ENCODE measurements around the gene FNDC3B.

The FNDC3B gene

DNA sequence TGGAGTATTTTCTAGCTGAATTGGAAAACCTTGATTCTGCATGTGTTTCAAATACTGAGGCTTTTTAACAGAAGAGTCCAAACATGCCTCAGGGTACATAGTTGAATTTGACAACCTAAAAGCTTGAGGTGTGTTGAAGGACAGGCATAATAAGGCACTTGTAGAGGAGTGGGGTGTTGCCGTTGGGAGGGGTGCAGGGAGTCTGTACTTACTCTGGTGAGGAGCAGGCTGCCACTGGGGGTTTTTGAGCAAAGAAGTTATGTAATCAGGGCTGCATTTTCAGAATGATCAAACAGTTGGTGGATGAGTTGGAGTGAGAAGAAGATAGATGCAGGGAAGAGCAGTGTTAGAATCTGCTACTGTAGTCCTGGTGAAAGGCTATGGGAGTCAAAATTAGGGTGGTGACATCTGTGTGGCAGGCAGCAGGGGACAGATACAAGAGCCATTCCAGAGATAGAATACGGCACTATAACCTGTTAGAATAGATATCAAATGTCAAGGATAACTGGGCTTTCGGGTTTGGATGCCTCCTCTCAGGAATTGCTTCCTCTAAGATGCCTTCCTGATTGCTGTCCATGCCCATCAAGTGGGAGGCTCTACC lies 247.3 kb downstream of the FNDC3B start:
- DNase-seq (ENCODE audit: low spot score): peak; percentile 31

DNA sequence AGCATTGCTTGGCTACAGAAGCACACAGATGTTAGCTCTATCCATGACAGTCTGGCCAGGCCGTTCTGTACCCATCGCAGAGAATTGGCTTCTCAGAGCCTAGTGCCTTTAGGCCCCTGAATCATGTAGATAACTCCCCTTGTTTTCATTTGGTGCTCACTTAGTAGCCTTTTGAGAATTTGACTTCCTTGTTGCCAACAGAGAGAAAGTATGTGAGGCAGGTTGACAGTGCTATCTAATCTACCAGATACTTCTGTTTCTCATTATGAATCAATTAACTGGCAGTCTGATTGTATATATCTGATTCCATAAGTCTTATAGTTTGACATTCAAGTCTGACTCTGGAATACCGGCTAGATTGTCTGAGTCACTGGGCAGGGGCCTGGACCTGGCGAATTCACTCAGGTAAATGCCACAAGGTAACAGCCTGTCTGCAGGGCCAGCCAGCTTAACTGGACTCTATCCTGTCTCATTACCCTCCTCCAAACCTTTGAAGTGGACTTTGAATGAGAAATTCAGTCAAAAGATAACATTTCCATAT lies 248.6 kb downstream of the FNDC3B start:
- peak; percentile 14 for DNase-seq (ENCODE audit: low spot score)

DNA sequence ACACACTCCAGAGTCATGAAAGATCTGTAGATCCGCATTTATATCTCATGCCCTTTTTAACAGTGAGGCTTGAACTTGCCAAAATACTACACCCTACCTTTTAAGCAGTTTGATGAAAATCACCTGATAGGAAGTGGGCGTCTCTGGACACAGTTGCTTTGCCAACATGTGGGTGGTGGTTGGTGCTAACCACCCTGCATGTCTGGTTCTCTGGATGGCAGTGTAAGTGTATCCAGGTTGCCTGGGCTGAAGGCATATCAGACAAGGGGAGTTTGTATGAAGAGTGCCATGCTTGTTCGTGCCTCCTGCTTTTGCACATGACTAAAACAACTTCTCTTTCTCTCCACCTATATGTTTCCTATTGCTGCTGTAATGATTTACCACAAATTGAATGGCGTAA lies 249.3 kb downstream of the FNDC3B start:
- DNase-seq (ENCODE audit: low spot score): no peak

DNA sequence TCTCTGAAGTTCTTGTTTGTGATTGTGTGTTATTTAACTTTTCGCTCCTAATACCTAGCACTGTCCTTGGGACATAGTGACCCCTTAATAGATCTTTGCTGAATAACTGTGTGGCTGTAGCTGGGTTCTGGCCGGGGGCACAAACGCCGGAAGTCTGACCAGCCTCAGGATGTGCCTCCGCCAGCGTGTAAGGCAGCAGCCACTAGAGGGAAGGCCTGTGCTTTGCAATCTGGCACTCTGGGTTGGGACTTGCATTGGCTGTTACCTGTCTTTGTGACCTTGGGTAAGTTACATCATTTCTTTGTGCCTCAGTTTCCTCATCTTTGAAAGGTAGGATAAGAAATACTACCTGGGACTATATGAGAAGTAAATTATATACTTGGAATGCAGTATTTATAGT lies 250.2 kb downstream of the FNDC3B start:
- peak; percentile 28 for DNase-seq (ENCODE audit: low spot score)

DNA sequence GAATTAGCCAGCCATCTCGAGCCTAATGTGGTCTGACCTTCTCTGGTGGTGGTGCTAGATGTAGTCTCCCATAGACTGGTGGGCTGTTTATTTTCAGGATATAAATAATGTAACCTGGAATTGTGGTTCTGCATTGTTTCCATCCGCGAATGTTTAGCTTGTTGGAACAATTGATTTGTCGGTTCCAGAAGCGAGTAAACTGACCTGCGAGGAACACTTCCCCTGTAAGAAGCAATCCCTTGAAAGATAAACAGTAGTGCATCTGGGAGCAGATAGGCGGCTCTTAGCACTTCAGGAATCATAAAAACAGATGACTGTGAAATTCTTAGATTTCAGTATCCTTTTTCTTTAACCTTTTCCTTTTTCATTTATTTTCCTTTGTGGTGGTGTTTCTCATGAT lies 251.1 kb downstream of the FNDC3B start:
- DNase-seq (ENCODE audit: low spot score): no peak

DNA sequence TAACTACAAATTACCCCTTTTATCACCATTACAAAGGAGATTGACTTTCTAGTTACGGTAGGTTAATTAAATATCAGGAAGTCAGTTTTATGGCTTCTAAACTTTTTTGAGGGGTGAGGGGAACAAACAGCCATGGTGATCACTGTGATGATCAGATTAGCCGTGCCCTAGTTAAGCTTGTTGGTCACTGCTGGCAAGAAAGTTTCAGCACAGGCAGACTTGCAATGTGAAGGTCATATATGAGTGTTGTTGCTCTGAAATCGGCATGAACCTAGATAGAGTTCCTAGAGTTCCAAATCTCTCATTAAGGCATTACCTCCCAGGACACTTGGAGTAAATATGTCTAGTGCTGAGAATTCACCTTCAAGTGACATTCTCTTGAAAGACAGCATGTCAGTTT lies 252.3 kb downstream of the FNDC3B start:
- DNase-seq (ENCODE audit: low spot score): no peak

DNA sequence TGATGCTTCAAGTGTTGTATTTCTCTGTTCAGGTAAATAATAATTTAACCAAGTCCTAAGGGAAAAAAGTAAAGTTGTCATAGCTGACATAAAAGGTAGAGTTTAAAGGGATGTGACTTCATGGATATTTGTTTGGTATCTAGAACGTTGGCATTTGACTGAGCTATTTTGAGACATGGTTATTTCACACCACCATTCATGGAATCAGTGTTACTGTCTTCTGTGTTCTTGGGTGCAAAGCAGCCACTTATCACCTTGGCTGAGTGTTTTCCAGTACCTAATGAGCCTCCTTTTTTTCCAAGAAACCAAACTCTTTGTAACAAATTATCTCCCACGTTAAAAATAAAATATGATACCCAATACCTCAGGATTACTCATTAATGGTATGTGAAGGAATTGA lies 253.0 kb downstream of the FNDC3B start:
- no peak for DNase-seq (ENCODE audit: low spot score)

DNA sequence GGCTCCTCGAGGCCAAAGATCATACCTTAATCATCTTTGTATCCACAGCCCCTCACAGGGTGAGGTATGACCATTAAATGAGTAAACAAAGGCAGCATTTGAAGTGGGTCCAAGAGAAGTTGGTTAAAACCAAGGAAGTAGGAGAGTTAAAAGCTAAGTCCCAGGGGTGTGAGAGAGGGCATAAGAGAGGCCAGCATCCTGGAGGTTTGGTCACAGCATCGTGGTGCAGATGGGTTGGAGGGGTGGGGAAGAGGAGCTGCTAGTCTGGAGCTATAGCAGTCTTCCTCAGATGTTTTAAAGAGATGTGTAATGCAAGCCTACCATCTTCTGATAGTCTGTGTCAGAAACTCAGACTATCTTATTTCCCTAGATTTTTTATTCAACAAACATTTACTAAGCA lies 253.7 kb downstream of the FNDC3B start:
- DNase-seq (ENCODE audit: low spot score): no peak

DNA sequence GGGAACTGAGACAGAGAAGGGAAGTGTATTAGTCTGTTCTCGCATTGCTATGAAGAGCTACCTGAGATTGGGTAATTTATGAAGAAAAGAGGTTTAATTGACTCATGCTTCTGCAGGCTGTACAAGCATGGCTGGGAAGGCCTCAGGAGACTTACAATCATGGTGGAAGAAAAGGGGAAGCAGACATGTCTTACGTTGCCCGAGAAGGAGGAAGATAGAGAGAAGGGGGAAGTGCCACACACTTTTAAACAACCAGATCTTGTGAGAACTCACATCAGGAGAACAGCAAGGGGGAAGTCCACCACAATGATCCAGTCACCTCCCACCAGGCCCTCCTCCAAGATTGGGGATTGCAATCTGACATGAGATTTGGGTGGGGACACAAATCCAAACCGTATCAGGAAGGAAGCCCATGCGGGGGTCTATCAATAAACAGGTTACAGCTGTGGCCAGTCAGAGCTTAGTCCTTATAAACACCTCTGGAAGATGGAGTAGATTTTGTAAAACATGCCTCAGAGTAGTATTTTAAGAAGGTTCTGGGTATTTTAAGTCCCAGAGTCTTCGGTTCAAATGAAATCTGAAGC lies 254.9 kb downstream of the FNDC3B start:
- DNase-seq (ENCODE audit: low spot score): no peak

DNA sequence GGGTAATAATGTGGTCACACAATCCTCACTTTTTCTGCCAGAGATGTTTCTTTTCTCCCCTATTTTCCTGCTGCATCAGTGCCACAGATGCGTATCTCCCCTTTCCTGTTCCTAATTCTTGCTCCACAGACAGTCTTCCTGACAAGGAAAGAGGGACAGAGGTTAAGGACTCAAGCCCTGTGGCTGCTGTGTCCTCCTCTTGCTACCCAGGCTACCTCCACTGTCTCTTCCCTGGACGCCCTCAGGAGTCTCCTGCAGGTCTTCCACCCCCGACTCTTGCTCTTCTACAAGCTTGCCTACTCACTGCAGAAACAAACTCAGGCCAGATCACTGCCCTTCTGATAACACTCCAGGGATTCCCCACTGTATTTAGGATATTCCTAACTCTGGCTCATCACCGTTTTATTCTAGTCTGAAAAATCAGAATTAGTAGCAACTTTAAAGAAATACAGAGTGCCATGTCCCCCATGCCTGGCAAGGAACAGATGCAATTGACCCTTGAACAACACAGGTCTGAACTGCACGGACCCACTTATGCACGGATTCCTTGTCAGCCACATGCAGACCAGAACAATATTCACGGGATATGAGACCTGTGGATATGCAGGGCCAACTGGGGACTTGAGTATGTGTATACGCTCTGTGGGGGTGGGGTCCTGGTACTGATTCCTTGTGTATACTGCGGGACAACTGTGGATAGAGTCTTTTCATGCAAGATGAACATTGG lies 257.0 kb downstream of the FNDC3B start:
- DNase-seq (ENCODE audit: low spot score): no peak

DNA sequence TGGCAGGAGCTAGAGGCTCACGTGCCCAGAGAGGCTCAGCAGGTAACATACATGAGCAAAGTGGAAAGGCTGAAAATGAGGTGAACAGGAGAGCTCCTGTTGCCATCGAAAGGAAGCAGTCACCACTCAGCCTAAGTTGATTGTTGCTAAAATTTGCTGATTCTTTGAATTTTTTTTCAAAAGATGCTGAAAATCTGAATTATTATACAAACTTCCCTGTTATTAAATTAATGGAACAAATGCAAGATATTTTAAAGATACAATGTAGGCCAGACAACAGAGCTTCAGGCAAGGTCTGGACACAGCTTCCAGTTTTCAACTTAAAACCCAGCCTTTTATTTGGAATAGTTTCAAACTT lies 257.6 kb downstream of the FNDC3B start:
- no peak for DNase-seq (ENCODE audit: low spot score)

DNA sequence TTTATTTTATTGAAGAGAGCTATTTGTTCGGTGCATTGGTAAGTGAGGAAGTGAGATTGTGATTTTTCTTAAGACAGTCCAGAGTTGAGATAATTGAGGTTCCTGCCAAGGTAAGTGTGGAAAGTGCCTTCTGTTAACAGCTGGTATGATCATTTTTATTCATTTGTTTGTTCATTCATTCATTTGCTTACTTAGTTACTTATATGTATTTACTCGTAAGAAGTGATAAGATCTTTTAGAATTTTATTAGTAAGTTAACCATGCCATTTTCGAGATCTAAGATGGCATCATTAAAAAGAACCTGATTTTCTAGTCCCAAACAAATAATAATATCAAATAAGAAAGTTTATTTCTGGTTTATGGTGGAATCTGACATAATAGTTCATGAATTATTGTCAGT lies 258.9 kb downstream of the FNDC3B start:
- no peak for DNase-seq (ENCODE audit: low spot score)

DNA sequence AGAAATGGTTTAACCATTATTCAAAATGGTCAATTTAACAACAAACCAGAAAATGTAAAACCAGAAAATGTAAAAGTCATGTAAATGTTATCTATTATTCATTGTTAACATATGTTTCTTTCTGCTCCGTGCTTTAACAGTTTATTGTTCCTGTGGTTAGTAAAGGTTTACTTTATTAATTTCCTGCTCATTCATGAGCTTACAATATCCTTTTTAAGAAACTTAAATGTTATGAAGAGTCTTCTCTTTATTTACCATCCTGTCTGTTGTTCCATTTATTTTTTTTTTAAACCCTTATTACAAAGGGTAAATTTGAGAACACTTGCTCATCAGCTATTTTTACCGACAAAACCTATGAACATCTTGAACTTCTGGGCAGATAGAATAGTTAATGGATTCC lies 260.8 kb downstream of the FNDC3B start:
- DNase-seq (ENCODE audit: low spot score): no peak

DNA sequence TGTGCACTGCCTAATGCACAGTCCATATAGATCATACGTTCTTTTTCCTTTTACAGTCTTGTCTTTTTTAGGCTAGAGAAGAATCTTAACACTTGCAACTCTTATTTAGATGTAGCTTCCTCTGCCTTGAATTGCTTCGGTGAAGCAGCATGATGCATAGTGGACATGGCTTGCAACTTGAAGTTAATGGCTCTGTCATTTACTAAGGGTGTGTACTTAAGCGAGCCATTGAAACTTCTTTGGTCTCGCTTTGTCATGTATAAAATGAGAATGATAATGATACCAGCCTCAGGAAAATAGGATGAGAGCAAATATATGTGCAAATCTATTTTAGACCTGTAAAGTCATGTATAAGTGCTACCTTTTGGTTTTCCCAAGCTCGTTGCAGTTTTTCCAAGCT lies 261.5 kb downstream of the FNDC3B start:
- DNase-seq (ENCODE audit: low spot score): no peak

DNA sequence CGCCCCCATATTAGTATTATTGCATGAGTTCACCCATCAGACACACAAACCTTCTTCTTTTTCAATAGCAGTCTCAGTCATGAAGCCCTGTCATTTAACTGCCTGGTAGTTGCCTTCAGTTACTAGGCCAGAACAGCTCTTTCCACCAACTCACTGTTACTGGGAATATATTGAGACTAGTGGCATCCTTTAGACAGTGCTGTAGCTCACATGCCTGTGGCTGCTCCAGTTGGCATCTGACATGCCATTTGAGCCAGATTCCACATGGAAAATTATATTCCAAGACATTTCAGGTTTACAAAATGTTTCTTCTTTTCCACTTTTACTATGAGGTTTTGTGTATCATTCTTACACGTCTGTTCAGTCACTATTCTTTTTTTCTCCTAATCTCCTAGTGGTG lies 262.8 kb downstream of the FNDC3B start:
- DNase-seq (ENCODE audit: low spot score): no peak

DNA sequence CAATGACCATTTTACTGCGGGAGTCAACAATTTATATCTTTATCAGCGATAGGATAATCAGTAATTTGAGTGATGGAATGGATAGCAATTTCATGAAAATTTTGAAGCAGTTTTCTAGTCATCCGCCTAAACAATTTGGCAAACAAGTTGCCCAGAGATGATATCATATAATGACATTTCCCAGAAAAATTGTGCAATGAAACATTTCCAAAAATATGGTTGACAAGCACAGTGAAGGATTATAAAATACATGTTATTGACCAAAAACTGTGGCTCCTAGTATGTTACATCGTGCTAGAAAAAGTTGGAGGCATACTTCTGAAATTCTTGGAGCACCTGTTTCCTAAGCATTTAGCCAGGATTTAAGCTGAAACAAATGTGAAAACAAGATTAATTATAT lies 263.8 kb downstream of the FNDC3B start:
- DNase-seq (ENCODE audit: low spot score): no peak

DNA sequence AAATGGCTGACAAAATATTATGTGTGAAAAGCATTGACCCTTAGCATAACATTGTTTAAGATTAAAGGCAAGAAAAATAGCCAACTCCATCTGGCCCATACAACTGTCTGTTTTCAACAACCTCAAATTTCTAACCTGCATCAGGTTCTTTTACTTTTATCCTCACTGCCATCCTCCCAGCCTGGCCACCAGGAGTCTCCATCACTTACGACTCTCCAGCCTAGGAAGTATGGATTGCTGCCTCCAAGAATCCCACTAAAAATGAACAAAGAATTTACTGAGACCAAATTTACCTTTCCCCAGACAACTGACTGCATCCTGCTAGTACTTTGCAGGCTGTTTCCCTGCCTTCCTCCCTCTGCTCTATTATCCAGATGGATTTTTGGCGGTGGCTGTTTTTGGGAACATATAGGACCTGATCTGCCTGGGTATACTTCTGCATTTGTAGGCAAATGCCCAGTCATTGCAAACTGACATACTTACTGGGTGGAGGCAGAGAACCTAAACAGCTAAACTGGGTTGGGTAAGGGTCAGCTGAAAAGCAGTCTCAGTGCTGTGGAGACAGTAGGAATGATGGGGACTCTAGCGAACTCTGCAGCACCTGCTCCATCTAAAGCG lies 264.7 kb downstream of the FNDC3B start:
- DNase-seq (ENCODE audit: low spot score): no peak

DNA sequence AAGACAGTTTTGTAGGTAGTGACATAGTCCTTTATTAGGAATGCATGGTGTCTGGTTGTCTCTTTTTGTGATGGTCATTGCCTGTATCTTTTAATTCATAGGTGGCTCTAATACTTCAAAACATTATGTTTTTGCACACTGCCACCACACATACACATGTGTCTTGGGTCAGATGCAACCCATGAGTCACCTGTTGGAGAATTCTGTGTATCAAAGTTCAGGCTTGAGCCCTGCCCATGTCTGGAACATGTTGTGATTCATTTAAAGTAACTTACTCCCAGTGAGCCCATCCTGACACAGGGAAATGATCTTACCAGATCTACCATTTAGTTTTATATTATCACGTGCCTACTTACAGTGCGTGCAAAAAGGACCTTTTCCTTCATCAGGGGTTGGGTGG lies 266.2 kb downstream of the FNDC3B start:
- DNase-seq (ENCODE audit: low spot score): no peak

DNA sequence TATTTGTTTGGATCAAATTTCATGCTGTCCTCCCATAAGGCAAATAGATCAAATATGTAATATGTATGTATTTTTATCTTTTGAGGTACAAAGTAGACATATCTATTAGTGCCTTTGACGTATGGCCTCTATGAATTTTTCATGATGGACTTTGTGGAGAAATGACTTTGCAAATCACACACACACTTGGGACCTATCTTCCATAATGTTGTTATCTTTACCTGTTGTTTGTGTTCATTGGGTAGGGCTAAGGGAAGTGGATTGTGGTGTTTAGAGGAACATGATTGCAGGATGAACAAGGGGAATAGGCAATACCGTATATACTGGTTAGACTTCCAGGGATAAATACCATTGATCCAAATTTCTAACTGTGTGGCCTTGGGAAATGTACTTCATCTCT lies 266.6 kb downstream of the FNDC3B start:
- DNase-seq (ENCODE audit: low spot score): no peak

DNA sequence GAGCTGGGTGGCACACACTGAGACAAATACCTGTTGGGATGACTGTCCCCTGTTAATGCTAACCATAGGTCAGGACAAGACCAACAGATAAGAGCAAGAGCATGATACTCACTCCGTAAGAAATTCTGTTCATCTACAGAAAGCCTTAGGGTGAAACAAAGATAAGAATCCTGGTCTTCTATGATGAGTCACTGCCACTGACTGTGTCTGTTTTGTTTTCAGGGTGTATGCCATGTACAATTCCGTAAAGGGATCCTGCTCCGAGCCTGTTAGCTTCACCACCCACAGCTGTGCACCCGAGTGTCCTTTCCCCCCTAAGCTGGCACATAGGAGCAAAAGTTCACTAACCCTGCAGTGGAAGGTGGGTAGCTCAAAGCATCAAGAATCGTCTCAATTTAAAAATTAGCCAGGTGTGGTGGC lies 267.8 kb downstream of the FNDC3B start:
- DNase-seq (ENCODE audit: low spot score): no peak

DNA sequence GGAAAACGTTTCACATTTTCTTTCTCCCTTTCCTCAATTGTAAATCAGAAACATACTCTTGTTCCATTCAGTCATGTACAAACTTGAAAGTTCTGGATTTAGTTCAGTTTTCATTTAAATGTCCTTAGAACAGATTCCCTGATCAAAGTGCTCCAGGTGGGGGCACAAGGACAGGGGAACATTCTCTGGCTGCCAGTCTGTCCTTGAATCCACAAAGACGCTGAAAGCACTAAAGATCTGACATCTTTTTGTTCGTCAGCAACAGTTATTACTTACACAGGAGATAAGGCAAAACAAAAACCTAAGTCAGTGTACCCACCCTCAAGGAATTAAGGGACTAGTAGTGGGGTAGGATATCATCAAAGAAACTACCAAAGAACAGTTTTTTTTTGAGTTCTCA lies 269.7 kb downstream of the FNDC3B start:
- DNase-seq (ENCODE audit: low spot score): no peak

DNA sequence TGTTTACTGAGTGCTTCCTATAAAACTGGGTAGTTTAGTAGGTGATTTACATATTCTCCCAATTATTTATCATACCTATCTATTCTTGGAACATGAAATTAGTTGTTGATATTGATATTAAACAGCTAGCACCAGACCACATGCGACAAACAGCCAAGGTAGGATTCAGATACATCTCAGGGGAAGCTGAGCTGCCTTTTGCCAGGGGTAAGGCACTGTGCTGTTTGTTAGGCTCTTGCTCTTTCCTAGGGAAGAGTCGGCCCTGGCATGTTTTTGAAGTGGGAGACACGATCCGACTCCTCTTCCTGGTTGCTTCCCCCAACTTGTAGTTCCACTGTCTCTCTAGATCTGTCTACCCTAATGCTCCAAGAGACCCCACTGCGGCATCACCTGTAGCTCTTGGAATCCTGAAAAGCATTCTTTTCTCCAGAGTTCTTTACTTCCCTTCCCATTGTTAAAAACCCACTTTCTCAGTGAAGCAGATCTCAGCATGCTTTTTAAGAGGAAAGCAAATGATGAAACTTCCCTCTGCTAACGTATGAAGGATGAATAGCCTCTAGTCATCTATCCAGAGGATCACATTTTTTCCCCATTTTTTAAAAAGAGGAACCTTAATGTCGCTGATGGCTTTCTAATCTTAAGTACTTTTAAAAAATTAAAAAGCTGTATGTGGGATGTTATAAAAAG lies 270.5 kb downstream of the FNDC3B start:
- DNase-seq (ENCODE audit: low spot score): no peak

DNA sequence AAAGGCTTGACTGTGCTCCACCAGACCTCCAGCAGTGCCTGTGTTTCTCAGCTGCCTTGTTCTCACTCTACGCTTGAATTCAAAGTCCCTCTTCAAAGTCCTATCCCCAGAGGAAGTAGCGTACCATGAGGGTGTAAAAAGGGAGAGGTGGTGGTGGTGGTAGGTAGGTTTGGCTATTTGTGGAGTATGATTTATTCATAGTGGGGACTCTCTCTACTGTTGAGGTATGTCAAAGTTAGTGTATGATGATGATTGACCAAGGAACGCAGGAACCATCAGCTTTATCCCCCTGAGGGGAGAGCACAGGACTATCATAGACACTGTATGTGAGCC lies 271.0 kb downstream of the FNDC3B start:
- DNase-seq (ENCODE audit: low spot score): no peak

All from Ammon's horn (tissue), 1 donor.